GM18505 (cell line): ENCODE results near the gene BTNL3.

ENCODE experiments used
- ATAC-seq: cut with Tn5 transposase; IDR thresholded peaks from one replicate; pipeline ENCODE4 v1.9.1; 2021; ENCODE audit not compliant: unreplicated experiment
- POLR2A ChIP-seq: IDR thresholded peaks from 4 replicates; pipeline ENCODE4 v1.6.1; 2011; ENCODE audit warnings: borderline replicate concordance; ENCODE audit not compliant: insufficient read depth, insufficient read length; ENCODE audit errors: extremely low read depth

BTNL3 gene

DNA sequence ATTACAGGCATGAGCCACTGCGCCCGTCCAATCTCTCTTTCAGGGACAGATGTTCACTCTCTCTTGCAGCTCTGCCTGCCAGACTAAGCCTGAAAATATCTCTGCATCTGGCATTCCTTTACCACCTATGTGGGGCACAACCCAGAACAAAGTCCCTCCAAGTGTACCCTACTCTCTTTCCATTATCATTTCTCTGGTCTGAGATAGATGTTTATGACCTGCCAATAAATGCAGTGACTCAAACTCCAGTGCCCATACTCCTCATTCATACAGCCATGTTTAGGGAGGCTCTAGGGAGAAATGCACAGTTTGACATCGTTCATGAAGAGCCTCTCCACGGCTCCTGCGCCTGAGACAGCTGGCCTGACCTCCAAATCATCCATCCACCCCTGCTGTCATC is at the start of gene BTNL3:
Gene BTNL3 (plus strand): TSS at position 255 of the 400 bp plus-strand sequence. CDS start 183 bp downstream, outside the sequence.
- ATAC-seq: no peak
- no peak for TF ChIP-seq POLR2A

DNA sequence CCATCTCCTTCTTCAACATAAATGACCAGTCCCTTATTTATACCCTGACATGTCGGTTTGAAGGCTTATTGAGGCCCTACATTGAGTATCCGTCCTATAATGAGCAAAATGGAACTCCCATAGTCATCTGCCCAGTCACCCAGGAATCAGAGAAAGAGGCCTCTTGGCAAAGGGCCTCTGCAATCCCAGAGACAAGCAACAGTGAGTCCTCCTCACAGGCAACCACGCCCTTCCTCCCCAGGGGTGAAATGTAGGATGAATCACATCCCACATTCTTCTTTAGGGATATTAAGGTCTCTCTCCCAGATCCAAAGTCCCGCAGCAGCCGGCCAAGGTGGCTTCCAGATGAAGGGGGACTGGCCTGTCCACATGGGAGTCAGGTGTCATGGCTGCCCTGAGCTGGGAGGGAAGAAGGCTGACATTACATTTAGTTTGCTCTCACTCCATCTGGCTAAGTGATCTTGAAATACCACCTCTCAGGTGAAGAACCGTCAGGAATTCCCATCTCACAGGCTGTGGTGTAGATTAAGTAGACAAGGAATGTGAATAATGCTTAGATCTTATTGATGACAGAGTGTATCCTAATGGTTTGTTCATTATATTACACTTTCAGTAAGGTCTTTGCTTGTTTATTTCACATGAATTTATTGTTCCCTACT is 38.2 kb upstream of the BTNL3 start:
- no peak for ATAC-seq
- no peak for TF ChIP-seq POLR2A

DNA sequence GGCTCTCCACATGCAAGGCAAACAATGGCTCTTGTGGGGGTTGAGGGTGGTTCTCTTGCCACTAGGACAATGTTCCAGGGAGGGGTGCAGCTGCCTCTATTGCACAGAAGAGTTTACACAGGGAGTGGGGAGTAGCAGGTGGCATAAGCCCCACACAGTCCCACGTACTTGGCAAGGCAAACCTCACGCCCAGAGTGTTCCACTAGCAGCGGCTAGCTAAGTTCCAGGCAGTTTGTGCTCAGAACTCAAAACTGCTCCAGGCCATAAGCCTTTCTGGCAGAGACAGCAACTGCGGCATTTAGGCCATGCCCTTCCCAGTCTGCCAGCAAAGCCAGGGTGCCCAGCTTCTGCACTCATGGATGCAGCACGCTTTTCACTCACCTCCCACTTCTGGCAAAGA is 29.0 kb upstream of the BTNL3 start:
- ATAC-seq: no peak
- TF ChIP-seq POLR2A: no peak

GRCh38 chr5:180960209-180960608 is 28.4 kb upstream of the BTNL3 start:
- no peak for TF ChIP-seq POLR2A

GRCh38 chr5:180969406-180969805 is 19.2 kb upstream of the BTNL3 start:
- ATAC-seq: no peak

More at GRCh38 chr5:180960209-180960608, 28.4 kb upstream of the BTNL3 start:
- ATAC-seq: no peak

GRCh38 chr5:180970336-180970735 is 18.3 kb upstream of the BTNL3 start:
- TF ChIP-seq POLR2A: no peak
- ATAC-seq: no peak

More at GRCh38 chr5:180969406-180969805, 19.2 kb upstream of the BTNL3 start:
- no peak for TF ChIP-seq POLR2A

- no peak for TF ChIP-seq POLR2A
- ATAC-seq: no peak
Measured at GRCh38 chr5:180970875-180971274, 17.8 kb upstream of the BTNL3 start.

- ATAC-seq: peak; percentile 17
- no peak for TF ChIP-seq POLR2A
Measured at GRCh38 chr5:180974612-180975315, 13.9 kb upstream of the BTNL3 start.

DNA sequence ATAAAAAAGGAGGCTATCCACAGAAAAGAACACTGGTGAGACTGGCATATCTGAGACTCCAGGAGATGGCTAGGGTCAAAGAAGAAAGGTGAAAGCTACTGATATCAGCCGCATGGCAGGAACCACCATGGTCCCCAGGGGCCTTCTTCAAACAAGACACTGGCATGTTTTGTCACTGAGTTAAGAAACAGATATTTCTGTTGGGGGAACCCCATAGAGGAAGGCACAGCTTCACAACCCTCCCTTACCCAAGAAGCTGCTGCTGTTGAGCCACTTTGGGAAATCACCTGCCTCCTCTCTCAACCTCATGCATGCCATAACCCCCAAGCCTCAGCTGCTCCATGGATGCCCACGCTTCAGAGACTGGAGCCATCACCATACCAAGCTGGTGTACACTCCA is 13.3 kb upstream of the BTNL3 start:
- peak; percentile 95 for ATAC-seq
- TF ChIP-seq POLR2A: no peak

DNA sequence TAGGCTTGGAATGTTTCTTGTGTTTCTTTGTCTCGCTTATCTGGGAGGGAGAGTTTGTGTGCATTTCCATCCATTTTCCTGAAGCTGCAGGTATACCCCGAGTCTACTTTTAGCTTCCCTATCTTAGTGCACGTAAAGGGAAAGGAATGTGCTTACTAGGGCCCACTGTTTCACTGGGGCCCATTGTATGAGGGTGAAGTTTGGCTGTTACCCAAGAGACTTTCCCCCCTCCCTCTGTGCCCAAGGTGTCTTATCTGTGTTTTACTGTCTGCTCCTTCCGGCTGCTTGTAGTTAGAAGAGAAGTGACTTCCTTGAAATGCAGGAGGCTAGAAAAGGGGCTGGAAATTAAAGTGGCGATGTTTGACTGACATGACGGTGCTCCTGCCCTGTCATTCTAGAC is 12.1 kb upstream of the BTNL3 start:
- TF ChIP-seq POLR2A: no peak
- ATAC-seq: no peak

DNA sequence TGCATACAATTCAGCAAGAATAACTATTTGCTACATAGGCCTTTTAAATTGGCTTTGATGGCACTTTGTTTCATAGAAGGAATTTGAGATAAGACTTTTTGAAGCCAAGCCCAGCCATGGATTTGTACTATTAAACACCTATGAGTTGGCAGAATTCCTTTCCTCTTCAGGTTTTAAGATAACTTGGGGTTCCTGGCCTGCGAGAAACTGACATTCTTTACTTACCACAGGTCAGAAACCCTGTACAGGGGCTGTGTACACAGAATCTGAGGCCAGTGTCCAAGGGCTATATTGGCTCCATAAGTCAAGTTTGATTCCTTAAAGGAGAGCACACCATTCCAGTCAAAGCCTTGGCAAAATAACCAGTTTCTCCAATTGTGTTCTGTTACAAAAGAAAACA is 10.8 kb upstream of the BTNL3 start:
- no peak for ATAC-seq
- no peak for TF ChIP-seq POLR2A

DNA sequence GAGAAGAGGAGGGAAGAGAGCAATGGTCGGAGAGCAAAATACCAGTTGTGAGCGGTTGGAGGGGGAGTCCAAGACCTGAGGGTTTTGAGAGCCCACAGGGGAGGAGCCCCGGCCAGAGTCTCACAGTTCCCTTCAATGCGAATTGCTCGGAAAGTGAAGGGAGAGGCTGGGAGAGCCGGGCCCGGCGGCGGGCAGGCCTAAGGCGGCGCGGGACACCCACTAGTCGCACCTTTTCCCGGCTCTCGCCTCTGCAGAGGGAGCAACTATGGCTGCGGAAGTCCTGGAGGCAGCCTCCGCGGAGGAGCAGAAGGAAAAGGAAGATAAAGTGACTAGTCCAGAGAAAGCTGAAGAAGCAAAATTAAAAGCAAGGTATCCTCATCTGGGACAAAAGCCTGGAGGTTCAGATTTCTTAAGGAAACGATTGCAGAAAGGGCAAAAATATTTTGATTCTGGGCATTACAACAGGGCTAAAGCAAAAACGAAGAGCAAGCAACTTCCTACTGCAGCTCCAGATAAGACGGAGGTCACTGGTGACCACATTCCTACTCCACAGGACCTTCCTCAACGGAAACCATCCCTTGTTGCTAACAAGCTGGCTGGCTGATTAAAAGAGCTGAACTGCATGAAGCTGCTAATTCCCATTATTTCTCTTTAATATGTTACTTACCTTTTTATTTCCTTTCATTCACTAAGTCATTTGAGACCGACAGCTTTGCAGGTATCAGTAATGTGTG is 6.5 kb upstream of the BTNL3 start:
- TF ChIP-seq POLR2A: no peak

GRCh38 chr5:180988016-180988415 is 630 bp upstream of the BTNL3 start:
- no peak for ATAC-seq
- TF ChIP-seq POLR2A: no peak

More for the DNA sequence above, 6.5 kb upstream of the BTNL3 start:
- ATAC-seq: no peak
